GM12875 (cell line): ENCODE measurements around the gene ARL2BP.

ENCODE experiments used
- H3K4me3 ChIP-seq: one replicate; pipeline ENCODE4 v1.5.1; 2011; ENCODE audit warnings: low read depth, low read length, control low read depth
- CTCF ChIP-seq: IDR thresholded peaks from 2 replicates; pipeline ENCODE4 v1.5.1; 2011; ENCODE audit warnings: low read depth, mild to moderate bottlenecking, control low read depth, inconsistent platforms, low read length, moderate library complexity, borderline replicate concordance; ENCODE audit not compliant: insufficient read depth

The ARL2BP gene

GRCh38 chr16:57299719-57300386 lies 54.8 kb downstream of the ARL2BP start:
- peak overlapping the region; percentile 31 for H3K4me3 ChIP-seq
- TF ChIP-seq CTCF, result no peak

GRCh38 chr16:57300387-57301125 lies 55.5 kb downstream of the ARL2BP start:
- peak; percentile 96 for TF ChIP-seq CTCF

GRCh38 chr16:57301126-57301817 lies 56.2 kb downstream of the ARL2BP start:
- TF ChIP-seq CTCF, result no peak
- no peak overlapping the region for H3K4me3 ChIP-seq

More at GRCh38 chr16:57300387-57301125, 55.5 kb downstream of the ARL2BP start:
- H3K4me3 ChIP-seq, result peak overlapping the region; percentile 26
